Measurements from ENCODE around the gene MT1H.
"Not testable (repeated sequence)": the region's sequence is repeated elsewhere in the genome, so short reads cannot be mapped to it uniquely, and the experiment has no call there.

The MT1H gene

GRCh38 chr16:56669005-56669839 is at the start of gene MT1H:
MT1H (plus strand) TSS chr16:56669814; CDS start chr16:56669885, 71 bp downstream.
- DNase-seq: no peak

- DNase-seq: no peak
Measured at GRCh38 chr16:56620339-56620897, 49.2 kb upstream of the MT1H start.

GRCh38 chr16:56621665-56622445 is 47.8 kb upstream of the MT1H start:
- not testable (repeated sequence) for DNase-seq

- DNase-seq: not testable (repeated sequence)
Measured at GRCh38 chr16:56623184-56623583, 46.4 kb upstream of the MT1H start.

GRCh38 chr16:56623637-56624036 is 46.0 kb upstream of the MT1H start:
- DNase-seq: no peak

GRCh38 chr16:56625140-56625942 is 44.3 kb upstream of the MT1H start, which contains the start of gene MT1E:
MT1E (plus strand) TSS chr16:56625781; CDS start chr16:56625852, 71 bp downstream.
- DNase-seq: peak; percentile 85

- DNase-seq: peak; percentile 48
Measured at GRCh38 chr16:56625943-56626654, 43.5 kb upstream of the MT1H start.

GRCh38 chr16:56626685-56627084 is 42.9 kb upstream of the MT1H start:
- peak; percentile 36 for DNase-seq

DNA sequence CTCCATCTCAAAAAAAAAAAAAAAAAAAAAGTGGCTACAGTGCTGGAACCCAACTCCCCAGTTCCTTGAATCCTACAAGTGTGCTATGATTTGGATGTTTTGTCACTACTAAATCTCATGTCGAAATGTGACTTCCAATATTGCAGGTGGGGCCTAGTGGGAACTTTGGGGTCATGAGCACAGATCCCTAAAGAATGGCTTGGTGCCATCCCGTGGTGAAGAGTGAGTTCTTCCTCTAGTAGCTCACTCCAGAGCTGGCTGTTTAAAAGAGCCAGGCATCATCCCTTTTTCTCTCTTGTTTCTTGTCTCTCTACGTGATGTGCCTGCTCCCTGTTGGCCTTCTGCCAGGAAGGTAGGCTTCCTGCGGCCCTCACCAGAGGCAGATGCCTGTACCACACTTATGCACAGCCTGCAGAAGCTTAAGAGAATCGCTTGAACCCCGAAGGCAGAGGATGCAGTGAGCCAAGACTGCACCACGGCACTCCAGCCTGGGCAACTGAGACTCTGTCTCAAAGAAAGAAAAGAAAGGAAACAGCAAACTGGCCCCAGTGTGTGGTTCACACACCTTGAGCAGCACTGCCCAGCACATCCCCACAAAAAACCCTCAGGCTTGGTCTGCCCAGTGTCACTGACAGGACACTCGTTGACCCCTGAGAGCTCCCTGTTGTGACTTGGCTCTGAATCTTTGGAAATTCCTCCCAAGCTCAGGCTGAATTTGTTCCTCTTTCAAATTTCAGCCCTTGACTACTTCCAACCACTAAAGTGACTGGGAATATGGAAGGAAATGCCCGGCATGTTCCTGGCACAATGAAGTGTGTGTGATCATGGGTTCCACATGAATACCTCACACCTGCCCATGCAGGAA is 40.9 kb upstream of the MT1H start:
- DNase-seq: peak; percentile 50

DNA sequence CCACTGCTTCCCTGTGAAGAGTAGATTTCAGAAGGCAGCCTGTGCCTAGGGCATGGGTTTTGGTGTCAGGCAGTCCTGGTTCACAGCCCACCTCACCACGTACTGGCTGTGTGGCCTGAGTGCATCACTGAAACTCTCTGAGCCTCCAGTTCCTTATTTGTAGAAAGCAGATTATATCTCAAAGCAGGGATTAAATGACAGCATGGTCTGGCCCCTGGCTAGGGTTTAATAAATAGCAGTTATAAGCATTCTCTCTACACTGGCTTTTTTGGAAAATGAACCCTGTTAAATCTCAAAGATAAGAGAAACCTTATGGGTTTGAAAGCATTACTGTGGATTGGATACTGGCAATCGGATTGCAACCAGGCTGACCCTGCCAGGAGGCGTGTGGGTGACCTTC is 40.1 kb upstream of the MT1H start:
- DNase-seq: peak; percentile 17

DNA sequence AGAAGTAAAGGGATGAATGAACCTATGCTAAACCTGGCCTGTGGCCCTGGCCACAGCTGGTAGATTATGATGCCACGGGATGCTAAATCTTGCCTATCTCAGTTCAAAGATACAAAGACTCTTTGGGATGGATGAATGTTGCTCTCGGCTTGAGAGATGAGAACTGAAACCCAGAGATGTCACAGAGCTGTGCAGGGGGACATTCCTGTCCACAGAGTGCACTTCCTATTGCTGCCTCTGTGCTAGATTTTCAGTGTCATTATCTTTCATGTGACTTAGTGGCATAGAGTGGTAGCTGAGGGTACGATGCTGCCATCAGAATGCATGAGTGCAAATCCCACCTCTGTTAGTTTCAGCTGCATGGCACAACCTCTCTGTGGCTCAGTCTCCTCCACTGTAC is 39.5 kb upstream of the MT1H start:
- no peak for DNase-seq

- DNase-seq: no peak
Measured at GRCh38 chr16:56631197-56631596, 38.4 kb upstream of the MT1H start.

DNA sequence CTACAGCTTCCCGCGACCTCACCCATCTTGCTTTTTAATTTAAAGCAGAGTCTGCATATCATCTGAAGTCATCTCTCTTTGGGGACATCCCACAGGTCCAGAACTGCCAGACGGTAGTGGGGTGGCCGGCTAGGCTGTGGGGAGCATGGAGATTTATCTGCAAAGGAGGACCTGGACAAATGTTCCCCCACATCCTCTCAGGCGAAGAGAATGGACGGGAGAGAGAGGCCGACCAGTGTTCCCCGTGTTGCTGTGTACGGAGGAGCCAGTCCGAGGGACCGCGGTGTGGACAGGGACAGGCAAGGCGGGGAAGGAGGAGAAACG is 37.8 kb upstream of the MT1H start:
- no peak for DNase-seq

GRCh38 chr16:56632156-56632847 is 37.3 kb upstream of the MT1H start, which contains the start of gene MT1M:
MT1M (plus strand) TSS chr16:56632659; CDS start chr16:56632732, 73 bp downstream.
- DNase-seq: no peak

- DNase-seq: no peak
Measured at GRCh38 chr16:56632848-56633365, 36.7 kb upstream of the MT1H start.

GRCh38 chr16:56633535-56633934 is 36.1 kb upstream of the MT1H start:
- no peak for DNase-seq

GRCh38 chr16:56634715-56635440 is 34.7 kb upstream of the MT1H start:
- DNase-seq: no peak

- no peak for DNase-seq
Measured at GRCh38 chr16:56635441-56635967, 34.1 kb upstream of the MT1H start.
